C4-2B (cell line): ENCODE data around the gene TRH.

Experiments
- ZFX ChIP-seq: fragments of 450-650 bp; IDR thresholded peaks from 2 replicates; pipeline ENCODE4 v1.6.1; 2017
- TF ChIP-seq, protein P1 (sequence below): fragments of 450-650 bp; conservative IDR thresholded peaks from 2 replicates; pipeline ENCODE4 v1.5.1; 2017; ENCODE audit warnings: mild to moderate bottlenecking

DNA sequence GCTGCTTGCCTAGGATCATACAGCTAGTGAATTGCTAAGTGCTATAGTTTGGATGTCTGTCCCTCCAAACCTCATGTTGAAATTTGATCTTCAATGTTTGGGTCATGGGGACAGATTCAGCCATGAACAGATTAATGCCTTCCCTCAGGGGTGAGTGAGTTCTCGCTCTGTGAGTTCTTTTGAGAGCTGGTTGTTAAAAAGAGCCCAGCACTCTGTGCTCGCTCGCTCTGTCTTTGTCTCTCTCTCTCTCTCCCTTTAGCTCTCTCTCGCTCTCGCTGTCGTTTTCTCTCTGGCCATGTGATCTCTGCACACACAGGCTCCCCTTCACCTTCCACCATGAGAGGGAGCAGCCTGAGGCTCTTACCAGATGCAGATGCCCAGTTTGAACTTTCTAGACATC, 14.9 kb downstream of the TRH start:
- TF ChIP-seq, protein P1, sequence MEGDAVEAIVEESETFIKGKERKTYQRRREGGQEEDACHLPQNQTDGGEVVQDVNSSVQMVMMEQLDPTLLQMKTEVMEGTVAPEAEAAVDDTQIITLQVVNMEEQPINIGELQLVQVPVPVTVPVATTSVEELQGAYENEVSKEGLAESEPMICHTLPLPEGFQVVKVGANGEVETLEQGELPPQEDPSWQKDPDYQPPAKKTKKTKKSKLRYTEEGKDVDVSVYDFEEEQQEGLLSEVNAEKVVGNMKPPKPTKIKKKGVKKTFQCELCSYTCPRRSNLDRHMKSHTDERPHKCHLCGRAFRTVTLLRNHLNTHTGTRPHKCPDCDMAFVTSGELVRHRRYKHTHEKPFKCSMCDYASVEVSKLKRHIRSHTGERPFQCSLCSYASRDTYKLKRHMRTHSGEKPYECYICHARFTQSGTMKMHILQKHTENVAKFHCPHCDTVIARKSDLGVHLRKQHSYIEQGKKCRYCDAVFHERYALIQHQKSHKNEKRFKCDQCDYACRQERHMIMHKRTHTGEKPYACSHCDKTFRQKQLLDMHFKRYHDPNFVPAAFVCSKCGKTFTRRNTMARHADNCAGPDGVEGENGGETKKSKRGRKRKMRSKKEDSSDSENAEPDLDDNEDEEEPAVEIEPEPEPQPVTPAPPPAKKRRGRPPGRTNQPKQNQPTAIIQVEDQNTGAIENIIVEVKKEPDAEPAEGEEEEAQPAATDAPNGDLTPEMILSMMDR = no peak
- TF ChIP-seq ZFX = no peak
